Mesenchymal stem cell (in vitro differentiated cells and primary cell): ENCODE measurements around the gene INSYN2B.

ENCODE experiments used
- DNase-seq: peaks from one replicate; pipeline ENCODE4 v3.0.0-alpha.2; 2013
- H2AFZ ChIP-seq: one replicate; pipeline ENCODE4 v1.6.1; 2013; ENCODE audit warnings: low read depth, mild to moderate bottlenecking, control low read depth, inconsistent platforms, low read length, moderate library complexity
- H2AK5ac ChIP-seq: 2 replicates; pipeline ENCODE4 v1.6.1; 2013; ENCODE audit warnings: low read length, moderate library complexity, mild to moderate bottlenecking, inconsistent platforms; ENCODE audit not compliant: severe bottlenecking
- H2BK120ac ChIP-seq: one replicate; pipeline ENCODE4 v1.6.1; 2013; ENCODE audit warnings: low read depth, mild to moderate bottlenecking, inconsistent platforms, low read length, moderate library complexity
- H2BK12ac ChIP-seq, 2 experiments: one replicate each; pipeline ENCODE4 v1.6.1; 2013; ENCODE audit warnings: inconsistent platforms in 2 of 2, low read length in 2 of 2, mild to moderate bottlenecking in 2 of 2, moderate library complexity in 2 of 2, control low read depth in 1 of 2
- H2BK15ac ChIP-seq: one replicate; pipeline ENCODE4 v1.6.1; 2013; ENCODE audit warnings: mild to moderate bottlenecking, low read depth, inconsistent platforms; ENCODE audit not compliant: poor library complexity, severe bottlenecking
- H2BK5ac ChIP-seq: 2 replicates; pipeline ENCODE4 v1.6.1; 2013; ENCODE audit warnings: low read depth, mild to moderate bottlenecking, low read length, control low read depth, inconsistent platforms; ENCODE audit not compliant: poor library complexity, severe bottlenecking
- H3K14ac ChIP-seq, 2 experiments: one replicate each; pipeline ENCODE4 v1.6.1; 2013; ENCODE audit warnings: inconsistent platforms in 2 of 2, low read length in 2 of 2, control low read depth in 1 of 2, mild to moderate bottlenecking in 1 of 2, moderate library complexity in 1 of 2
- H3K18ac ChIP-seq, 2 experiments: one replicate each; pipeline ENCODE4 v1.6.1; 2013; ENCODE audit warnings: inconsistent platforms in 2 of 2, low read length in 2 of 2, control low read depth in 1 of 2, low read depth in 1 of 2, mild to moderate bottlenecking in 1 of 2
- H3K23ac ChIP-seq, 2 experiments: one replicate each; pipeline ENCODE4 v1.6.1; 2013; ENCODE audit warnings: inconsistent platforms in 2 of 2, low read length in 2 of 2, mild to moderate bottlenecking in 2 of 2, moderate library complexity in 2 of 2, control low read depth in 1 of 2
- H3K27ac ChIP-seq: 2 replicates; pipeline ENCODE4 v1.5.1; 2013; ENCODE audit warnings: mild to moderate bottlenecking, moderate library complexity, low read length, control low read depth, inconsistent platforms; ENCODE audit not compliant: poor library complexity, severe bottlenecking
- H3K27me3 ChIP-seq, 2 experiments: 2 replicates each; pipeline versions ENCODE4 v1.6.1 to v1.7.0; 2013; ENCODE audit warnings: low read length in 2 of 2, mild to moderate bottlenecking in 2 of 2, moderate library complexity in 2 of 2, control low read depth in 1 of 2, inconsistent platforms in 1 of 2; ENCODE audit not compliant: control insufficient read depth in 1 of 2, insufficient read depth in 1 of 2
- H3K36me3 ChIP-seq, 2 experiments: 2 replicates each; pipeline versions ENCODE4 v1.6.1 to v1.7.0; 2013; ENCODE audit warnings: low read length in 2 of 2, control low read depth in 1 of 2, inconsistent platforms in 1 of 2, low read depth in 1 of 2, mild to moderate bottlenecking in 1 of 2; ENCODE audit not compliant: insufficient read depth in 2 of 2, control insufficient read depth in 1 of 2
- H3K4ac ChIP-seq, 2 experiments: one replicate each; pipeline ENCODE4 v1.6.1; 2013; ENCODE audit warnings: inconsistent platforms in 2 of 2, low read length in 2 of 2, mild to moderate bottlenecking in 2 of 2, moderate library complexity in 2 of 2, control low read depth in 1 of 2, low read depth in 1 of 2
- H3K4me1 ChIP-seq: 2 replicates; pipeline ENCODE4 v1.6.1; 2013; ENCODE audit warnings: low read depth, low read length, control low read depth; ENCODE audit not compliant: control insufficient read depth, insufficient read depth
- H3K4me2 ChIP-seq: 2 replicates; pipeline ENCODE4 v1.6.1; 2013; ENCODE audit warnings: low read length, mild to moderate bottlenecking, inconsistent platforms; ENCODE audit not compliant: poor library complexity, severe bottlenecking
- H3K4me3 ChIP-seq, 2 experiments: 2 replicates each; pipeline versions ENCODE4 v1.5.1 to v1.7.0; 2013; ENCODE audit warnings: low read length in 2 of 2, mild to moderate bottlenecking in 2 of 2, control low read depth in 1 of 2, low read depth in 1 of 2; ENCODE audit not compliant: insufficient read depth in 1 of 2
- H3K79me1 ChIP-seq: replicated peaks from 2 replicates; pipeline ENCODE4 v1.6.1; 2013; ENCODE audit warnings: mild to moderate bottlenecking, control low read depth, low read length, inconsistent platforms; ENCODE audit not compliant: poor library complexity, severe bottlenecking
- H3K9ac ChIP-seq: 2 replicates; pipeline ENCODE4 v1.7.0; 2013; ENCODE audit warnings: mild to moderate bottlenecking, low read length, moderate library complexity
- H3K9me3 ChIP-seq: 2 replicates; pipeline ENCODE4 v1.7.0; 2013; ENCODE audit warnings: mild to moderate bottlenecking, low read length; ENCODE audit not compliant: control insufficient read depth
- H4K8ac ChIP-seq: one replicate; pipeline ENCODE4 v1.6.1; 2013; ENCODE audit warnings: inconsistent platforms, mild to moderate bottlenecking, low read length, moderate library complexity
- H4K91ac ChIP-seq: one replicate; pipeline ENCODE4 v1.6.1; 2013; ENCODE audit warnings: mild to moderate bottlenecking, low read length, inconsistent platforms
- WGBS: methylation state at CpG from one replicate; pipeline ENCODE4 v1.1.7; 2013; ENCODE audit warnings: mixed read lengths; 5-methylcytosine and 5-hydroxymethylcytosine counted together

Gene INSYN2B

DNA sequence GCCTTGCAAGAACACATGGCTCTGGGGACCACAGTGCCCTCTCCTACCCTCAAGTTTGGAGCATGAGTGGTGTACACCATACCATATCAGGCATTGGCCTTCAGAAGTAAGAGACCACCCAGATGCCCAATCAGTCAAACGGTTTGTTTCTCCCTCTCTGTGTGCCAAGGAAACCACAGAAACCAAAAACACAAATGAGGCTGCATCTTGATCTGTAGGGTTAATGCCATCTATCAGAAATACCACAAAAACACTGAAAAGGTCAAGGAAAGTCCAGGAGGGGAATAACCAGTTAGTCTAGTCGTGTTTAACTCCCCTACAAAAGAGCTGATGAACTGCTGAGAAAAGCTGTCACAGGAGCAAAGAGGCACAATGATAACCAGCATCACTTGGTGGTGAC is 78.4 kb downstream of the INSYN2B start:
- no peak overlapping the region for H3K27ac ChIP-seq
- no peak overlapping the region for H3K4me3 ChIP-seq
- peaks cover 1% of the 10 kb centered on the region for H3K79me1 ChIP-seq
- no peak overlapping the region for H3K23ac ChIP-seq
- H2AFZ ChIP-seq: no peak overlapping the region
- 84% methylated on average over 2 of the region's 2 CpGs for WGBS
- H3K18ac ChIP-seq: no peak overlapping the region
- no peaks in the 10 kb centered on the region for H3K36me3 ChIP-seq
- H2BK15ac ChIP-seq: no peak overlapping the region
- H2BK12ac ChIP-seq: no peak overlapping the region
- no peak overlapping the region for H2BK120ac ChIP-seq
- no peak overlapping the region for H2BK5ac ChIP-seq
- no peak overlapping the region for H3K9ac ChIP-seq
- no peak overlapping the region for H2AK5ac ChIP-seq
- no peak for DNase-seq
- no peak overlapping the region for H3K4me2 ChIP-seq
- no peak overlapping the region for H4K91ac ChIP-seq
- H4K8ac ChIP-seq: no peak overlapping the region
- H3K14ac ChIP-seq: no peak overlapping the region
- H3K4me1 ChIP-seq: no peaks in the 10 kb centered on the region
- H3K4ac ChIP-seq: no peak overlapping the region
- no peaks in the 10 kb centered on the region for H3K9me3 ChIP-seq
- no peaks in the 10 kb centered on the region for H3K27me3 ChIP-seq

DNA sequence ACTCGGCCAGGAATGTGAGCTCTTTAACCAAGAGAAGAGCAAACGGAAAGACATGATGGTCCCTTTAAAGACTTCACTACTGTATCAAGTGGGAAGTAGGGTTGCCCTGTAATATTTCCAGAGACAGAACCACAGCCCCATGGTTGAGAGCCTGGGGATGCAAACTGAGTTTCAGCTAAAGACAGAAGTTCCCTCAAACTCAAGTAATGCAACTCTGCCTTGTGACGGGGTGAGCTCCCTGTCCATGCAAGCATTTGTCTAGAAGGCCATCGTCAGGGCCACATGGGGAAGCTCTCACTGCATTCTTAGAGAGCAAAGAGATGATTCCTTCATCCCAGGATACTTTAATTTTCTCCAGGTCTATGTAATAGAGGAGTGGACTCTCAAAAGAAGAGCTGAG is 82.8 kb downstream of the INSYN2B start:
- Histone ChIP-seq H2BK5ac (no peak overlapping the region), H3K18ac (no peak overlapping the region), H3K4me2 (no peak overlapping the region), H3K27ac (no peak overlapping the region), H2AK5ac (no peak overlapping the region), H2AFZ (no peak overlapping the region), H2BK120ac (no peak overlapping the region), H3K79me1 (peaks cover 2% of the 10 kb centered on the region), H3K27me3 (no peaks in the 10 kb centered on the region), H3K23ac (no peak overlapping the region), H3K4ac (no peak overlapping the region), H3K9me3 (no peaks in the 10 kb centered on the region), H4K8ac (no peak overlapping the region), H2BK15ac (no peak overlapping the region), H3K9ac (no peak overlapping the region), H3K4me3 (no peak overlapping the region), H4K91ac (no peak overlapping the region), H3K36me3 (no peaks in the 10 kb centered on the region), H3K4me1 (peaks cover 3% of the 10 kb centered on the region), H3K14ac (no peak overlapping the region), H2BK12ac (no peak overlapping the region)
- DNase-seq: no peak
- 92% methylated on average over 3 of the region's 4 CpGs for WGBS

- no peak overlapping the region for H4K8ac ChIP-seq
- H3K79me1 ChIP-seq: peaks cover 2% of the 10 kb centered on the region
- no peak overlapping the region for H2BK5ac ChIP-seq
- no peak overlapping the region for H2AFZ ChIP-seq
- peak overlapping the region; percentile 18 for H3K9ac ChIP-seq
- no peak overlapping the region for H3K4me2 ChIP-seq
- WGBS: 82% methylated on average over 7 of the region's 7 CpGs
- H3K27ac ChIP-seq: no peak overlapping the region
- no peak overlapping the region for H2BK15ac ChIP-seq
- no peak overlapping the region for H2AK5ac ChIP-seq
- no peak for DNase-seq
- no peaks in the 10 kb centered on the region for H3K9me3 ChIP-seq
- H4K91ac ChIP-seq: no peak overlapping the region
- H3K14ac ChIP-seq: no peak overlapping the region
- H3K4me3 ChIP-seq: peak overlapping the region in 1 of 2 experiments; percentile 34
- no peaks in the 10 kb centered on the region for H3K27me3 ChIP-seq
- no peaks in the 10 kb centered on the region for H3K36me3 ChIP-seq
- H3K18ac ChIP-seq: no peak overlapping the region
- no peak overlapping the region for H3K4ac ChIP-seq
- no peak overlapping the region for H3K23ac ChIP-seq
- H3K4me1 ChIP-seq: peaks cover 3% of the 10 kb centered on the region
- no peak overlapping the region for H2BK12ac ChIP-seq
- no peak overlapping the region for H2BK120ac ChIP-seq
Observed at GRCh38 chr5:169895926-169896325, 84.4 kb downstream of the INSYN2B start.

DNA sequence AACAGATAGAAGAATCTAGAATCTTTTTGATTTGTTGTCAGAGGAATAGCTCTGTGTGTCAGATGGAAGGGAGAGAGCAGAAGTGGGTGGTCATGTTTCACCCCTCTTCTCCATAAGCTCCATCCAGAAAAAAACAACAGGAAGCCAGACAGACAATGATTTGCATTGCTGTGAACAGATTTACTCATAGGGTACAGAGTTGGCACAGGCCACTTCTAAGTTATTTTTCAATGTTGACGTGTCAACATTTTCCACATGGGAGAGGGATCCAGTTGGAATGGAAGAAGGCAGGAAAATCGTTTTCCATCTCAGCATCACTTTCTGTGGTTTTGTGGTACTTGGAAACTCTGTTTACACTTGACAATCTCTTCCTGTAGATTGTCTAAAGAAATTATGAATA is 86.7 kb downstream of the INSYN2B start:
- WGBS: 91% methylated on average over 1 of the region's 2 CpGs
- peaks cover 2% of the 10 kb centered on the region for H3K79me1 ChIP-seq
- H2AK5ac ChIP-seq: no peak overlapping the region
- H3K27ac ChIP-seq: no peak overlapping the region
- no peak for DNase-seq
- no peak overlapping the region for H3K4ac ChIP-seq
- no peaks in the 10 kb centered on the region for H3K27me3 ChIP-seq
- peaks cover 0 to 6% of the 10 kb centered on the region in 2 experiments for H3K36me3 ChIP-seq
- H2BK15ac ChIP-seq: no peak overlapping the region
- H3K9me3 ChIP-seq: no peaks in the 10 kb centered on the region
- H2AFZ ChIP-seq: no peak overlapping the region
- H3K9ac ChIP-seq: no peak overlapping the region
- H3K4me1 ChIP-seq: peaks cover 3% of the 10 kb centered on the region
- no peak overlapping the region for H2BK5ac ChIP-seq
- H3K18ac ChIP-seq: no peak overlapping the region
- H3K14ac ChIP-seq: no peak overlapping the region
- no peak overlapping the region for H2BK12ac ChIP-seq
- H4K91ac ChIP-seq: no peak overlapping the region
- H3K4me3 ChIP-seq: no peak overlapping the region
- H3K4me2 ChIP-seq: no peak overlapping the region
- no peak overlapping the region for H2BK120ac ChIP-seq
- no peak overlapping the region for H4K8ac ChIP-seq
- no peak overlapping the region for H3K23ac ChIP-seq
